Measurements from ENCODE around the gene DYRK4.

DYRK4 gene

DNA sequence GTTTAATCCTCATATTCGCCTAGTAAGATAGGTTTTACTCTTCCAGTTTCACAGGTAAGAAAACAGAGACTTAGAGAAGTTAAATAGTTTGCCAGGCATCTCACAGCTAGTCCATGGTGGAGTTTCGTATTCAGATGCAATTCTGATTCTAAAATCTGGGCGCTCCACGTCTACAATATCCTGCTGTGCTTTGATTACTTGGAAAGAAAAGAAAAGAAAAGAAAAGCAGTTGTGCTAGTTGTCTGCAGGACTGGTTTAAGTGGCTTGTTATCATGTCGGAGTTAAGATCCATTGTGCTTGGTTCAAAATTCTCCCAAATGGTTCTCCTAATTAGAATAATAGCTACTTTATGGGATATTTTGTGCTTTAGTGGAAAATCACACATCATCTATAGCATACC, 68.3 kb downstream of the DYRK4 start:
- no peak for DNase-seq

GRCh38 chr12:4643747-4644146, 81.7 kb downstream of the DYRK4 start:
- DNase-seq, result no peak

GRCh38 chr12:4645023-4645422, 83.0 kb downstream of the DYRK4 start:
- no peak for DNase-seq

- no peak for DNase-seq
These were observed 86.1 kb downstream of the DYRK4 start for GRCh38 chr12:4648104-4648500.

DNA sequence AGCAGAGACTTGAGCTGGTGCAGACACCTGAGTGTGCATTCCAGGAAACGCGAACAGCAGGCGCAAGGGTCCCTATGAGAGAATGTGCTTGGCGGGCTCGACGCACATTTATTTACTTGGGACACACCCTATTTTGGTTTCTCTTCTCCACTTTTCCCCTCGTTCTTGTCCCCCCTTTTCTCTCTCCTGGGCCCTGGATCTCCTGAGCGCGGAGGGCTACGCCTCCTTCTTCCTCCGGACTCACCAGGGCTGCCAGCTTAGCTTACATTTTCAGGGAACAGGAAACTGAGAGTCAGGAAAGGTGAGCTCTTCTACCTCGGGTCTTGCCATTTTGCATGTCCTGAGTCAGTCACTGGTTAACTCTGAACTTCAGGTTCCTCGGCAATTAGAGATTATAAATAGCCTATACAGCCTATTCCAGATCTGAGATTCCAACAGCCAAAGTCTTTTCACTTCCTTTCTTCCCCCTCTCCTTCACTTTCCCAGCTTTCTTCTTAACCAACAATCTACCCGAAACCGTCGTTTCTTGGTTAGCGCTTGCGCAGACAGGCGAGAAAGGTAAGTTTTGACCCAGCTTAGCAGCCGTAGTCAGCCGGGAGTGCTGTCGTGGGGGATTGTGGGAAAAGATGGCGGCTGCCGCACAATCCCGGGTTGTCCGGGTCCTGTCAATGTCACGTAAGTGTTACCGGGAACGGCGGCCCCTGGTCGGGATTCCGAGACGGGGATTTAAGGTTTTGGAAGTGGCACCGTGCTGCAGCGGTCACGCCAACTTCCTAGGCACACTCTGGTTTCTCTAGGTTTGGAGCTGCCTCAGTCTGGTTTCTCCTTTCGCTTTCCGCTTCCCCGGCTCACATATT, 86.7 kb downstream of the DYRK4 start, which contains the start of the genes AKAP3 and NDUFA9:
Gene AKAP3, minus strand, starts transcription at position 551 of the 857 bp plus-strand sequence. CDS start 10,855 bp downstream, outside the sequence.
Gene NDUFA9, plus strand, starts transcription at position 614 of the 857 bp plus-strand sequence. Its CDS starts 13 bp downstream, at position 627.
- peak; percentile 42 for DNase-seq

GRCh38 chr12:4649358-4649661, 87.3 kb downstream of the DYRK4 start:
- DNase-seq, result no peak

DNA sequence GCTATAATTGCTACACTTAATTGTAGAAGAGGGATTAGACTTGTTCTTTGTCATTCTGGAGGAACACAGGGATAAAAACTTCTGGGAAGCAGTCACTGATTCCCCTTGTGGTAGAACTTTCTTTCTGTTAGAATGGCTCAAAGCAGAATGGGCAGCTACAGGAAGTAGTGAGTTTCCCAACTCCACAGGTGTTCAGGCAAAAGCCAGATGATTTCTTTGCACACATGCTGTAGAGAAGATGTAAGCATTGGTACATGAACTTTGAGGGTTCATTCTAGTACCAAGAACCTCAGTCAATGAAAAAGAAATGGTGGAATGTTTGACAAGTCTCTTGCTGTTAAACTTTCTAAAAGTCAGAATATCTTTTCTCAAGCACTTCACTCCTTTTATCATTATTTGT, 91.2 kb downstream of the DYRK4 start:
- DNase-seq, result no peak

- DNase-seq, result no peak
These were observed 91.7 kb downstream of the DYRK4 start for GRCh38 chr12:4653691-4654090.

Measured in NK-92 treated with Interleukin-12 subunit alpha and Interleukin-12 subunit beta, amount 100 ng/mL, for 24 hours (cell line).